Measurements from ENCODE around the gene BHLHE23.

Gene BHLHE23

DNA sequence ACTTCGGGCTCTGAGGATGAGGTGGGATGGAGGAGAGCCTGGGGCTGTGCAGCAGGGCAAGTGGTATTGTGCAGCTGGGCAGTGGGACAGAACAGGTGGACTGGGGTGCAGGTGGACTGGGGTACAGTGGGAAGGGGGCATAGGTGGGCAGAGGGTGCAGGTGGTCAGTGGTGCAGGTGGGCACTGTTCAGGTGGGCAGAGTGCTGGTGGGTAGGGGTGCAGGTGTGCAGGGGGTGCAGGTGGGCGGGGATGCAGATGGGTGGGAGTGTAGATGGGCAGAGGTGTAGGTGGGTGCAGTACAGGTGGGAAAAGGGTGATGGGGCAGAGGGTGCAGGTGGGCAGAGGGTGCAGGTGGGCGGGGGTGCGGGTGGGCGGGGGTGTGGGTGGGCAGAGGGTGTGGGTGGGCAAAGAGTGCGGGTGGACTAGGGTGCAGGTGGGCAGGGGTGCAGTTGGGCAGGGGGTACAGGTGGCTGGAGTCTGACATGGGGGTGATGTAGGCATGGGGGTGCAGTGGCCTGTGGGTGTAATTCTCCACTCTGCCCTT is 20.4 kb downstream of the BHLHE23 start:
- no peak for FAIRE-seq

DNA sequence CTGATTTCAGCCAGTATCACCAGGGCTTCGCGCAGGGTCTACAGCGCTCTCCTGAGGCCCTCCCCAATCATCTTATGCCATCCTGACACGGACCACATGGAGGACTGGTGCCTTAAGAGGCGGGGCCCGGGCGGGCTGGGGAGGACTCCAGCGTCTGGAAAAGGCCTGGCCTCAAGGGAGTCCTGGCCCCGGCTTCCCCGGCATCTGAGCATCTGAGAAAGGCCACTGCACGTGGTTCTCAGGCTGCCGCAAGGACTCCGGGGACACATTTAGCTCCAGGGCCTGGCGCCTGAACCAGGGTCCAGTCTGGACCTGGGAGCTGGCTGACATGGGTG is 21.4 kb downstream of the BHLHE23 start:
- no peak for FAIRE-seq

DNA sequence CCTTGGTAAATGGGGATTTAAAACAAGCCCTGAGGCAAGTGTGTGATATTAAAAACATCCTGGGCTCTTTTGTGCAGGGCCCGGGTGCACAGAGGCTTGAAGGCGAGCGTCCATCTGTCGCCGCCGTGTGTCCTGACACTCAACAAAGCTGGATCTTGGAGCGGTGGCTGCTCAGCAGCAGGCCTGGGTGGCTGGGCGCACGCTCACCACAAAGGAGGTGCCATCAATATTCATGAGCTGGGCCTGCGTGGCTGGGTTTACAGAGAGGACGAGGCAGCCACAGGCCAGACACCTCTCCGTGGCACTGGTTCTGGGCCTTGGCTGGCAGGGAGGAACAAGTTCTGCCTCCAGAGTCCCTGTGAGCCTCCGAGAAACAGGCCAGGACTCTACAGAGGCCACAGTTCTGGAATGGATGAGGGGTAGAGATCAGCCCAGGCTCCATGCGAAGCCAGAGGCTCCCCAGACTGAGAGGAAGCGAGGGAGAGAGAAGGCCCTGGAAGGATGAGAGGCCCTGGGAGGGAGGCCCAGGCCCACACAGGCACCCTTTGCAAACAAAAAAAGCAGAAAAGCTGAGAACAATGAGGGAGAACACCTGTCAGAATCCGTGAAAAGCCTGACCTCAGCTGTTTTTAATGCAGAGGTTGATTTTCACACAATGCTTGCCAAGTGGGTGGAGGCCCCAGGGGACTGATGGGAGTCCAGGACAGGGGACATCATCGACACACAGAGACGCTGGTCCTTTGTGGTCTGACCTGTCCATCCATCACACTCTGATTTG is 21.9 kb downstream of the BHLHE23 start:
- FAIRE-seq: no peak

DNA sequence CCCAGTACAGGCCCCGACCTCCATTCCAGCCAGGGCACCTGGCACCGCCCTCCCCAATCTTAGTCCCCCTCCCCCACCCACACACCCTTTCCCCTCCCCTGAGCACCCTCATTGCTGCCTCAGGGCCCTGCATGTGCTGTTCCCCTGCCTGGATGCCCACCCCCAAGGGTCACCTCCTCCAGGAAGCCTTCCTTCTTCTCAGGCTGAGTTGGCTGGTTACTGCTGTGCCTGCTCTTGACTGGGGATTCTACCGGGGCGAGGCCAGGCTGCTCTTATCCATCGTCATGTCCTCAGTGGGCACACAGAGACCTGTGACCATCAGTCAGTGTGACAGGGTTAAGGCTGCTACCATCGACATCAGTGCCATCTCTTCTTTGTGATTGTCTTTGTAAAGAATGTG is 23.6 kb downstream of the BHLHE23 start:
- no peak for FAIRE-seq

DNA sequence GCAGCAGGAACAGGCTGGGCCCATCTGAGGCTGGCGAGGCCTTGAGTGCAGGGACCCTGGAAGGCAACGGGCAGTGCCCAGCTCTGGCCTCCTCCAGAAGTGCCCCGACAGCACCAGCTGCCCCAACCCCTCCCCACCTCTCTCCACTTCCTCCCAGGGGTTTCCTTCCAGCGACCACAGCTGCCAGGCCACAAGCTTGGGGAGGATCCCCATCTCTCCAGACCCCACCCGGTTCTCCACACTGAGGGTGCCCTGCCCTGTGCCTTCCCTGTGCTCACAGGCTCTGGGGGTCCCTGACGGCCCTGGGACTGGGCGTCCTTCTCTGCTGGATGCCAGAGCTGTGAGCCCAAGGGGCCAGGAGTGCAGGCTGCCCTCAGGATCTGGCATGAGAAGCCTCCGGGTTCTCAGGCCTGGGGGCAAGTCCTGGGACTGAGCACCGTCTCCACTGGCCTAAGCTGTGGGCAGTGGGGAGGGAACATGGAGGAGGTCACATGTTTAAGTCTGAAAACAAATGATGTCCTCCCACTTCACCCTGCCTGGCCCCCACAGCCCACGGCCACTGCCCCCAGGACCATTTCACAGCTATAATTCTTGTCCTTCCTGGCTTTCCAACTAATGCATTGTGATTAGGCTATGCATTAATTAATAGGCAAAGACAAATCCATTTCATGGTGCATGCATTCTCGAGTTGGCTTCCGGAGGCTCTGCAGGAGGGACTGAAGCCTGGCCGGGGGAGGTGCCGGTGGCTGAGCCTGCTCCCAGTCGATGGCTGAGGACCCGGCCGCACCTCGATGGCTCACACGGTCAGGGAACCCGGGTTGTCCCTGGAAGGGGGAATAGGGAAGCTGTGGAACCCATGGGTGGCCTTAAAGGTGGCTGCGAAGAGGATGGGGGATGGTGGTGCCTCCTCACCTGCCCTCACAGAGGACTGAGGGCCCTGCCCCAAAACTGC is 24.4 kb downstream of the BHLHE23 start:
- FAIRE-seq: no peak

DNA sequence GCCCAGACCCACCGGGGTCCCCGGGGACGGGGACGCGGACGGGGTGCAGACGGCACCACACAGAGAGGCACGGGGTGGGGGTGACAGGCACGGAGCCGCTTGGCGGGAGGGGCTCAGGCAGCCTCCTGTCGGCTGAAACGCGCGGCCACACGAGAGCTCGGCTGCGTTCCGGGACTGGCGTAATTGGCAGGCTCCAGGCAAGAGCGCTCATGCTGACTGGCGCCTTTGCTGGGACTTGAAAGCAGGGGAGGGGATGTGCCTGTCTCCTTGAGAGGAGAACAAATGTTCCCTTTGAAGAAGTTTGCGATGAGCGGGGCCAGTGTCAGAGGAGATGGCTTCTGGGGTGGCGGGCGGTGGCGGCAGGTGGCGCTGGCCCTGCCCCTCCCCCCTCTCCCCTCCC is 25.8 kb downstream of the BHLHE23 start:
- FAIRE-seq: no peak

DNA sequence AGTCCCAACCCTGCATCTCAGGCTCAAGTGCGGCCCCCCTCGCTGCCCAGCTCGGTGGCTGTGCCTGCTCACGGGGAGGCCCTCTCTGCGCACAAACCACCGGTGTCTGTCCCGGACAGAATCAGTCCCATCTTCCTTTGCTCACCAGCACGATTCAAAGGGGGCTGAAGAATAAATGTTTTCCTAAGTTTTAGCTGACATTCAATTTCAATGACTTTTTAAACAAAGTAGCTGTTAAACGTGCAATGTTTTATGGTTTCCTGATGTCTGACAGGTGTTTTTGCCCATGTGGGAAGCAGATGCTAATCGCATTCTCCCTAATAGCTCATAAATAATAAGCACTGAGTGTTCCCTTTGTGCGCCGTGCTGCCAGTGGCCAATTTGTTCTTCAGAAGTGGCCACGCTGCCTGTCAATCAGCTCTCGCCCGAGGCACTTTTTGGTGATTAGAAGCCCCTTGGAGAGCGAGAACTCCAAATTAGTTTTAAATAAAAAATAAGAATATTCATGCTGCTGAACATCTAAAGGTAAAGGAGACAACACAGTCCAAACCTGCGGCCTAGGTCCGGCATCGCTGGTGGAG is 26.3 kb downstream of the BHLHE23 start:
- no peak for FAIRE-seq

DNA sequence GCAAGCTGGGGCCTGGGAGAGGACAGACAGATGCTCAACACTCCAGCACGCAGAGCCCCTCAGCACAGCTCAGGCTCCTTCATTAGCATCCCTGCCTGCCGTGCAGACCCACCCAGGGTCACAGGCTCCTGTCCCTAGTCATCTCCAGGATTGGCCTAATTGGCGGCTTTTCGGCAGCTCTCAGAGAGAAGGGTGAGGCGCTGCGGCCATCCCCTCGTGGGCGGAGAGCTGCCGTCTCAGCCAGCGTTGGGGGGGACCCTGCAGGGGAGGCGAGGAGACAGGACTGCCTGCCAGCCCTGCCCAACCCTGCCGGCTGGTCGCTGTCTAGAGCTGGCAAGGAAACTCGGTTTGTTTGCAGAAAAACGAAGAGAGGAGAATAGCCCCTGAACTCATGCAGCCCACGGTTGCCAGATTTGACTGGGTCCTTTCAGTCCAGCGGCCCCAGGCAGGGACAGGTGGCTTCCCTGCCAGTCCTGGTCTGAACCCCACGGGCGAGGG is 26.8 kb downstream of the BHLHE23 start:
- FAIRE-seq: no peak

DNA sequence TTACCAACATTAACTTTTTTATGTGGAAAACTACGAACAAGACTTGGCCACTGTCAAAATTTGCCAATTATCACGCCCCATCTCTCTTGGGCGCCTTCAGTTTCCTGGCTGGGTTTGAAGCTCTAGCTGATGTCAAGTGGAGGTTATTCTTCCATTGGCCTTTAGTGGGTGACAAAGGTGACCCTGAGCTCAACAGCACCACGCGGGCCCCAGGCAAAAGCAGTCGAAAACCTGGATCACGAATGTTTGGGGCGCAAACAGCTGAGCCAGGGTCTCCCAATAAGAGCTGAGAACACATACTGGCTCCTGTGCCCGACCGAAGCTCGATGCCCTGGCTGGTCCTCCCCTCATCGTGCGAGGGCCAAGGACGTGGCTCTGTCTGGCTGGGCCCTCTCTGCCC is 27.5 kb downstream of the BHLHE23 start:
- no peak for FAIRE-seq

DNA sequence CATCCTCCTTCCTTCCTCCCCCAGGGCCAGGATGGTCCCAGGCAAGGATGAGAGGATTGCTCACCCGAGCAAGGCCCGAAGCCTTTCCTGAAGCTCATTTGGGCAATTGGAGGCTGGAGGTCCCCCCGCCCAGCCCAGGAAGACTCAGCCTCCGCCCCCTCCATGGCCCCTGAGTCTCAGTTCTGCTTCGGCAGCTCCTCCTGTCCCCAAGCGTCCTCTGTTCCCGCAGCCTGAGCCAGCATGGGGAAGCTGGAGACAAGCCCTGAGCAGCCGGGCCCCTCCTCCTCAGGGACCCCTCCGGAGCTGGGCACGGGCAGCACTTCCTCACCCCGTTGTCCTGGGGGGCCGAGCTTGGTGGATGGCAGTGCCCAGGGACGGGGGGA is 28.2 kb downstream of the BHLHE23 start:
- no peak for FAIRE-seq

DNA sequence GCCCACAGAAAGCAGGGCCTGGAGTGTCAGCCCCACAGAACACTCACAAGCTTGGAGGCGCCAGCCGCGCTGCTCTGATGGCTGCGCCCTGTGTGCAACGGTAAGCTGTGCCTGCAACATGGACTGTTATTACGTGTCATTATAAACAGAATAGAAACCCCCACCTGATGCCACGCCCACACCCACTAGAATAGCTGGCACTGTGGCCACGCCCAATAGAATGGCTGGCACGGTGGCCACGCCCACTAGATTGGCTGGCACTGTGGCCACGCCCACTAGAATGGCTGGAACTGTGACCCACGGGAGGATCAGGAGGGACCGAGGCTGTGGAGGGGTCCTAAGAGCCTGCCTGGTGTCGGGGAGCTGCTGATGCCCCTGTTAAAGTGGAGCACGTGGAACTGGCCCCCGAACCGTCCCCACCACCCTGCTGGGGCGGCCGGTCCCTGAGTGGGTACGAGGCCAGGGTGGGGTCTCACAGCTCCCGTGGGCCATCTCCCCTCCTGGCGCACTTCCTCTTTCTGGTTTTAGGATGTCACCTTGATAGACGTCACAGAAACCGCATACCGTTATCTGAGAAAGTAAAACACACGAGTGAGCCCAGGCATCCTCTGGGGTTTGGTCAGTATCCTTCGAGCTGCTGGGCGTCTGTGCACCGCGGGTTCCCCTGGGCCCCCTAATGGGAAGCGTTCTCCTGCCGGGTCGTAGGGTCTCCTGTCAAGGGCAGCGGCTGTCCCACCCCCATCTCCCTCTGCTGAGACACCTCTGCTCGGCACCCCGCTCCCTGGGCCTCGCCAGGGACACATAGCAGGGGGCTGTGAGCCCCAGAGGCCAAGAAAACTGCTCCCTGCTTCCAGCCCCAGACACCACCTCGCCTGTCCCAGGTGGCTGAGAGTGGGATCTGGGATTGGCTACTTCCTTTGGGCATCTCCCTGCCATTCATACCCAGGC is 28.9 kb downstream of the BHLHE23 start:
- no peak for FAIRE-seq

DNA sequence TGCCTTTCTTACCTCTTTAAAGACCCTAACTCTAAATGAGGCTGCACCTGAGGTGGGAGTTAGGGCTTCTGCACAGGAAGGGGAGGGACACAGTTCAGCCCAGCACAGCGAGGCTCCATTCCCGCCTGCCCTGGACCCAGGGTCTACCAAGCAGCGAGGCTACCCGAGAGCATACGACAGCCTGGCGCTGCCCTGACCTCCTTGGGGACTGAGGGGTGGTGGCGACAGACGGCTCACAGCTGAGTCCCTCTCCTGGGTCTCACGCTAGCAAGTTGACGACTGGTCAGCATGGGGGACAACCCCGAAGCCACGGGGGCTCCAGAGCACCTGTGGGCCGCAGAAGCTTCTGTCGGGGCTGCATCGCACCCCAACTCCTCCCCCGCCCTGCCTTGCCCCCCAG is 29.9 kb downstream of the BHLHE23 start:
- no peak for FAIRE-seq

DNA sequence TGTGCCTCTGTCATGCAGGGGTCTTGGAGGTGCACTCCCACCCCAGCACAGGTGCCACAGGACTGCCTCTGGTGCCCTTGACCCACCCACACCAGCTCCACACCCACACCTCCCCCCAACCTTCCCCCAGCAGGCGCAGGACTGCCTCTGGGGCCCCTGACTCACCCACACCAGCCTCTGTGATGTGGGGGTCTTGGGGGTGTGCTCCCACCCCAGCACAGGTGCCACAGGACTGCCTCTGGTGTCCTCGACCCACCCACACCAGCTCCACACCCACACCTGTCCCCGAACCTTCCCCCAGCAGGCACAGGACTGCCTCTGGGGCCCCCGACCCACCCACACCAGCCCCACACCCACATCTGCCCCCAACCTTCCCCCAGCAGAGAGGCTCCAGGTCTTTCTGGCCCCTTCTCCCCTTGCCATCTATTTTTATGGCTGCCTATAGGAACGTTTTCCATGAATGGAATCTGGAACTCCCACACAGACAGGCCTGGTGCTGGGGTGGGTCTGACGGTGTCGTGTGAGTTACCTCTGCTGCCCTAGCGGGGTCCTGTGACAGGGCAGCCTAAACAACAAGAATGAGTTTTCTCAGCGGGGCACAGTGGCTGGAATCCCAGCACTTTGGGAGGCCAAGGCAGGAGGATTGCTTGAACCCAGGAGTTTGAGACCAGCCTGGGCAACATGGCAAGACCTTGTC is 30.8 kb downstream of the BHLHE23 start:
- FAIRE-seq: no peak

DNA sequence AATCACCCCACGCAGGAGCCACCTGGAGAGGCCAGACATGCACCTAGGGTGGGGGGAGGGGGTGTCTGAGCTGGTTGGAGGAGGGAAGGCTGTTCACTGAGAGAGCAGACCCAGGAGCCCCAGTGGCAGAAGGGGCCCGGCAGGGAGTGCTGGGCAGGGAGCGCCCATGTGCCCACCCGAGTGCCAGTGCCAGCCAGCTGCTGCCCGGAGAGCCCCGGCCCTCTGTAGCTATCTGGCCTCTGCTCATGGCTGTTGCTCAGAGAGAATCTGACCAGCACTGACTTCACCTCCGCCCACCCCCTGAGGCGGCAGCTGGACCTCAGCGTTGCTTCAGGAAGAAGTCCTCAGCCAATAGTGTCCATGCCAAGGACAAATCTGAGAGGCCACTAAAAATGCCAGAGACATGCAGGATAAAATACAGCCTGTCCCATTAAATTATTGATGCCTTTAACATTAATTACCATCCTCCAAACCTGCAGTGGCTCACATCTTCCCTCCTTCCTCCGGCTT is 31.5 kb downstream of the BHLHE23 start:
- FAIRE-seq: no peak

DNA sequence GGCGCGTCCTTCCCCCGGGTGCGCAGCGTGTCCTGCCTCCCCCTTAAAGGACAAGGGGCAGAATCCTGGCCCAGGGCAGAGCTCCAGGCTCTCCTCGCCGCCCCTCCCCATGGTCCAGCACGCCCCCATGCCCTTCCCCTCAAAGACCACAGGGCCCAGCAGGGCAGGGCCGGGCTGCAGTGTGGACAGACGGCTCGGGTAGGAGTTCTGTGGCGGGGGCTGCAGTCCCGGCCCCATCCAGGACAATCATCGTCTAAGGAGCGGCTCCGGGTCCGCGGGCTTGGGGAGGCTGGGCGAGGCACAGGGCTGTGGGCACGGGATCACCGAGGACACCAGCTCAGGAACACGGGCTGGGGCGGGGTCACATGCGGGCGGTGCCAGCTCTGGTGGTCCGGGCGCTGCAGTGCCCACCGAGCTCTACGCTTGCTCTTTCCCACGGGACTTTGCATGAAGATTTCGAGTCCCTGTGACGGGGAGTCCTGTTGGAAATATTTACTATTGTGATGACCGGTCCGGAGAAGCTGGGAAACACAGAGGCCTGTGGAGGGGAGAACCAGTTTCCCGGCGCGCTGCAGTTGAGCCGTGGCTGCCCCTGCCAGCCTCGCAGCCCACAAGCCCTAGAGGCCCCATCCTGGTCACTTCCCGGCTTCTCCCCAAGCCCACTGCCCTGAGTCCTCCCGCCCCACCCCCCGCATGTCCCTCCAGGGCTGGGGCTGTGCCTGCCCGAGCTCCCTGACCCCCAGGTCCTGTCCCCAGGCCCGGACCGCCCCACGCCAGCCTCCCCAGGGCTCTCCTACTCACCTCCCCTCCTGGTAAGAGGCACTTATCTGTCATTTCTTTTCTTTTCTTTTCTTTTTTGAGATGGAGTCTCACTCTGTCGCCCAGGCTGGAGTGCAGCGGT is 33.7 kb downstream of the BHLHE23 start:
- FAIRE-seq: no peak

DNA sequence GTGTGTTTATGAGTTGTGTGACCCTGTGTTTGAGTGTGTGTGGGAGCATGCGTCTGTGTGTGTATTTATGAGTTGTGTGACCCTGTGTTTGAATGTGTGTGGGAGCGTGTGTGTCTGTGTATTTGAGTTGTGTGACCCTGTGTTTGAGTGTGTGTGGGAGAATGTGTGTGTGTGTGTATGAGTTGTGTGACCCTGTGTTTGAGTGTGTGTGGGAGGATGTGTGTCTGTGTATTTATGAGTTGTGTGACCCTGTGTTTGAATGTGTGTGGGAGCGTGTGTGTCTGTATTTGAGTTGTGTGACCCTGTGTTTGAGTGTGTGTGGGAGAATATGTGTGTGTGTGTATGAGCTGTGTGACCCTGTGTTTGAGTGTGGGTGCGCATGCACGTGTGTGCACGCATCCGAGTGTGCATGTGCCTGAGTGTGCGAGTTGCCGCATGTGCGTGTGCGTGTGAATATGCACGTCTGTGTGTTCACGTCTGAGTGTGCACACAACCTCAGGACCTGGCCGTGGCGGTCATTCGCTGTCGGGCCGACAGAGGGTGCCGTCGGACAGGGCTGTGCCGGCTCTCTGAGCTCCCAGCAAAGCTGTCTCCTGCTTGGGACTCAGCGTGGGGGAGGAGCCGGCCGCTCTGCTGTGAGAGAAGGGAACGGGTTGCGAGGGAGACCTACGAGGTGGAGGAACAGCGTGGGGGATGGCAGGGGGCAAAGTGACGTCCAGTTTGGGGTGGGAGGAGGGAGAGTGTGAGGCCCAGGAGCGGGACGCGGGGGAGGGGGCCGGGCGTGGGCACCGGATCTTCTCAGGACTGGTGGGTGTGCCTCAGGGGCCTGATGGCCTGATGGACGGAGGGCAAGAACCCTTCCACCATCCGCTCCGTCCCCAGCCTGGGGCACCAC is 34.6 kb downstream of the BHLHE23 start:
- FAIRE-seq: peak; percentile 33

DNA sequence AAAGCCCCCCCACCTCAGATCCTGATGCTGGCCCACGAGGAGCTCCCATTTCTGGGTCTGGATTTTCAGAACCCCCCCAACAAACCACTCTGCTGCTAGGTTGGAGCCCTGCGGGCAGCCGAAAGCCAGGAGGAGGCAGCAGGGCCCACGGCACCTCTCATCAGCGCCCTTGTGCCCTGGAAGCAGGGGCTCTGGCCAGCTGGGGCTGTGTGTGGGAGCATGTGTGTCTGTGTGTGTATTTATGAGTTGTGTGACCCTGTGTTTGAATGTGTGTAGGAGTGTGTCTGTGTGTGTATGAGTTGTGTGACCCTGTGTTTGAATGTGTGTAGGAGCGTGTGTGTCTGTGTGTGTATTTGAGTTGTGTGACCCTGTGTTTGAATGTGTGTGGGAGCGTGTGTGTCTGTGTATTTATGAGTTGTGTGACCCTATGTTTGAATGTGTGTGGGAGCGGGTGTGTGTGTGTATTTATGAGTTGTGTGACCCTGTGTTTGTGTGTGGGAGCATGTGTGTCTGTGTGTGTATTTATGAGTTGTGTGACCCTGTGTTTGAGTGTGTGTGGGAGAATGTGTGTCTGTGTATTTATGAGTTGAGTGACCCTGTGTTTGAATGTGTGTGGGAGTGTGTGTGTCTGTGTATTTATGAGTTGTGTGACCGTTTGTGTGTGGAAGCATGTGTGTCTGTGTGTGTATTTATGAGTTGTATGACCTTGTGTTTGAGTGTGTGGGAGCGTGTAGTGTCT is 35.4 kb downstream of the BHLHE23 start:
- no peak for FAIRE-seq

Data from G401.6 (cell line).